NAMALWA (cell line): ENCODE results near the gene CD226.
"Not testable (repeated sequence)": the region's sequence is repeated elsewhere in the genome, so short reads cannot be mapped to it uniquely, and the experiment has no call there.

Experiments
- DNase-seq: peaks from one replicate; pipeline ENCODE4 v3.0.0-alpha.2; 2015; ENCODE audit warnings: low spot score

The CD226 gene

GRCh38 chr18:69872661-69873060, 75.0 kb downstream of the CD226 start:
- no peak for DNase-seq

- no peak for DNase-seq
Measured at GRCh38 chr18:69871363-69871762, 76.3 kb downstream of the CD226 start.

- DNase-seq = no peak
Measured at GRCh38 chr18:69870736-69871135, 76.9 kb downstream of the CD226 start.

- DNase-seq = no peak
Measured at GRCh38 chr18:69866212-69866611, 81.5 kb downstream of the CD226 start.

- DNase-seq = no peak
Measured at GRCh38 chr18:69865776-69866175, 81.9 kb downstream of the CD226 start.

- DNase-seq = not testable (repeated sequence)
Measured at GRCh38 chr18:69864802-69865201, 82.9 kb downstream of the CD226 start.

- DNase-seq = no peak
Measured at GRCh38 chr18:69858897-69859296, 88.8 kb downstream of the CD226 start.

GRCh38 chr18:69854455-69854854, 93.2 kb downstream of the CD226 start:
- no peak for DNase-seq

- no peak for DNase-seq
Measured at GRCh38 chr18:69853051-69853450, 94.6 kb downstream of the CD226 start.

- peak; percentile 5 for DNase-seq
Measured at GRCh38 chr18:69845593-69846506, 101.8 kb downstream of the CD226 start.

GRCh38 chr18:69844656-69845055, 103.0 kb downstream of the CD226 start:
- DNase-seq = no peak

- DNase-seq = no peak
Measured at GRCh38 chr18:69843015-69843414, 104.7 kb downstream of the CD226 start.

- DNase-seq = no peak
Measured at GRCh38 chr18:69841117-69841516, 106.6 kb downstream of the CD226 start.

GRCh38 chr18:69840445-69840844, 107.2 kb downstream of the CD226 start:
- no peak for DNase-seq

GRCh38 chr18:69840001-69840400, 107.7 kb downstream of the CD226 start:
- DNase-seq = peak; percentile 7

GRCh38 chr18:69839497-69839896, 108.2 kb downstream of the CD226 start:
- no peak for DNase-seq

GRCh38 chr18:69838620-69839411, 108.9 kb downstream of the CD226 start:
- DNase-seq = peak; percentile 90

- DNase-seq = no peak
Measured at GRCh38 chr18:69838003-69838402, 109.7 kb downstream of the CD226 start.

- not testable (repeated sequence) for DNase-seq
Measured at GRCh38 chr18:69834980-69835379, 112.7 kb downstream of the CD226 start.

GRCh38 chr18:69830189-69830588, 117.5 kb downstream of the CD226 start:
- DNase-seq = no peak

- no peak for DNase-seq
Measured at GRCh38 chr18:69820538-69820937, 127.1 kb downstream of the CD226 start.

GRCh38 chr18:69819460-69819859, 128.2 kb downstream of the CD226 start:
- no peak for DNase-seq

GRCh38 chr18:69817335-69817940, 130.2 kb downstream of the CD226 start:
- DNase-seq = no peak
